Measurements from ENCODE around the gene CDH13.

CDH13 gene

DNA sequence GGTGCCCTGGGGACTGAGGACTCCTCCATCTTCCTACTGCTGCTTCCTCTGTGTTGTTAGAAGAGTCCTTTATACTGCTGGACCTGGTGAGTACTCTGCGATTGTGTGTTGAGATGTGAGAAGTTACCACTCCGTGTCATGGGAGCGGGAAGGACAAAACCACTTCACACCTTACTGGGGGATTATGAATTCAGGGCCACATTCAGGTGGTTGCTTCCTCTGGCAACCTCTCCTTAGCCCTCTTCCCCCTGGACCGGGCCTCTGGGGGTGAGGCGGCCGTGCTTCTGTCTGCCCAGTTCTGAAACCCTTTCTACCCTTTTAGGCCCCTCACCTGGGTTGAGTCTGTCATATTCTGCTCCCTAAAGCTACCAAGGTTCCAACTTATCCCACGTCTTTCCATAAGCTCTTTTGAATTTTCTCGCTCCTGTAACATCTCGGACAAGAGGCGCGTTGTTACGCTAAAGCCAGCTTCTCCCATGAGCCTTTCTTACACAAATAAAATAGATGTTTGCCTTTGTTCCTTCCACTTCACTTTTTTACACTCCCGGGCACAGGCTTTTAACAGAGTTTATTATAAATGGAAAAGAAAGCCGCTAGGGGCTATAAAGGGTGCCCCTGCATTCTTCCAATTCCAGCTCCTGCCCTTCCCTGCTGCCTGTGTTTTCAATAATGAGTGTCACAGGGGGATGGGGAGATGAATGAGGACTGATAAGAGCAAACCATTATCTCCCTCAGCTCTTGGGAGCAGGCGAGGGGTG is 20.7 kb upstream of the CDH13 start:
- Mint-ChIP-seq H3K27ac (no peak overlapping the region), H3K27me3 (no peaks in the 10 kb centered on the region), H3K36me3 (ENCODE audit: low read depth) (no peaks in the 10 kb centered on the region), H3K9me3 (no peaks in the 10 kb centered on the region), H3K4me3 (no peak overlapping the region), H3K4me1 (ENCODE audit: low read depth) (no peaks in the 10 kb centered on the region)
- intact Hi-C loops (cut with micrococcal nuclease) = no loop called here

DNA sequence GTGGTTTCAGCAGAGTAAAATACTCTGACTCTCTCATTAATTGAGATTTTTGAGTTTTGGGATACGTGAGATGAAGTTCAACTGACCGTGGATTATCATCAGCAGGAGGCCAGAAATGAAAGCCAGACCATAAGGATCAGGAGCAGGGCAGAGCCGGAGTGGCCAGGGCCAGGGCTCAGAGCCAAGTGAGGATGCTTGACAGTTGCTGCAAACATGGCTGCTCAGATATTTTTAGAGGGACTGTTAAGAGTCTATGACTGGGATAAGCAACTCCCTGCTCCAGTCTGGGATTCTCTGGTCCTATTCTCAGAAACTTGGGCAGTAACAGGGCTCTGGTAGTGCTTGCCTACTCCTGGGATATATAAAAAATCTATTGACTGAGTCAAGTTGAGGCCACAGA is 17.6 kb upstream of the CDH13 start:
- no peaks in the 10 kb centered on the region for H3K36me3 Mint-ChIP-seq (ENCODE audit: low read depth)
- no peaks in the 10 kb centered on the region for H3K4me1 Mint-ChIP-seq (ENCODE audit: low read depth)
- H3K27ac Mint-ChIP-seq = no peak overlapping the region
- no peaks in the 10 kb centered on the region for H3K27me3 Mint-ChIP-seq
- H3K4me3 Mint-ChIP-seq = no peak overlapping the region
- intact Hi-C loops (cut with micrococcal nuclease) = no loop called here
- H3K9me3 Mint-ChIP-seq = no peaks in the 10 kb centered on the region

DNA sequence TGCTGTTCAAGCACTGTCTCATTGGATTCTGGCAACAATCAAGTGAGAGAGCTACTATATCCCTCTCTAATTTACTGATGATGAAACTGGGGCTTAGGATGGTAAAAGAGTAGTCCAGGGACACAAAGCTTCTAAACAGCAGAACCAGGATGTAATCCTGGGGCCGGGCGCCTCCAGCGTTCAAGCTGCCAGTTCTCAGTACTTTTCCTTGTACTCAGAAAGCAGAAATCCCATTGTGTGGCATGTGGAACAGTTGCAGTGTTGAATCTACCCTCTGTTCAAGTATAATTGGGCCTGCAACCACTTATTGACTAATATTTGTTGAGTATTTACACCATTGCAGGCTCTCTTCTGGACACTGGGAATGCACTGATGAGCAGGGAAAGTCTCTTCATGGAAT is 14.5 kb upstream of the CDH13 start:
- intact Hi-C loops (cut with micrococcal nuclease) = no loop called here
- no peaks in the 10 kb centered on the region for H3K36me3 Mint-ChIP-seq (ENCODE audit: low read depth)
- no peaks in the 10 kb centered on the region for H3K27me3 Mint-ChIP-seq
- no peak overlapping the region for H3K27ac Mint-ChIP-seq
- no peaks in the 10 kb centered on the region for H3K4me1 Mint-ChIP-seq (ENCODE audit: low read depth)
- no peaks in the 10 kb centered on the region for H3K9me3 Mint-ChIP-seq
- no peak overlapping the region for H3K4me3 Mint-ChIP-seq

DNA sequence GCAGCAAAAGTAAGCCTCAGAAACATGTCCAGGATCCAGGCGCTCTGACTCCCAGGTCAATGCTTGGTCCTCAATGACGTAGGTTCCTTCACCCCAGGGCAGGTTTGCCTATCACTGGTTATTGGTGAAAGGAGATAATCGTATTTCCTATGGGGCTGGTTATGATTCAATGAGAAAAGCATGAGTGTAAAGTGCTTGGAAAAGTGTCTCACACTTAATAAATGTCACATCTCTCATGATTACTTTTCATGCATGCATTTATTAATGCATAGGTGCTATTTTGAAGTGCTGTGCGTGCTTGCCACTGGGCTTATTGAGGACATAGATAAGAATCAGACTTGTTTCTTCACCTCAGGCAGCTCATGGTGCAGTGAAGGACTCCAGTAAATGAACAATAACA is 10.4 kb upstream of the CDH13 start:
- intact Hi-C loops (cut with micrococcal nuclease) = no loop called here
- H3K27me3 Mint-ChIP-seq = no peaks in the 10 kb centered on the region
- no peaks in the 10 kb centered on the region for H3K4me1 Mint-ChIP-seq (ENCODE audit: low read depth)
- H3K4me3 Mint-ChIP-seq = no peak overlapping the region
- H3K36me3 Mint-ChIP-seq (ENCODE audit: low read depth) = no peaks in the 10 kb centered on the region
- H3K9me3 Mint-ChIP-seq = no peaks in the 10 kb centered on the region
- no peak overlapping the region for H3K27ac Mint-ChIP-seq

DNA sequence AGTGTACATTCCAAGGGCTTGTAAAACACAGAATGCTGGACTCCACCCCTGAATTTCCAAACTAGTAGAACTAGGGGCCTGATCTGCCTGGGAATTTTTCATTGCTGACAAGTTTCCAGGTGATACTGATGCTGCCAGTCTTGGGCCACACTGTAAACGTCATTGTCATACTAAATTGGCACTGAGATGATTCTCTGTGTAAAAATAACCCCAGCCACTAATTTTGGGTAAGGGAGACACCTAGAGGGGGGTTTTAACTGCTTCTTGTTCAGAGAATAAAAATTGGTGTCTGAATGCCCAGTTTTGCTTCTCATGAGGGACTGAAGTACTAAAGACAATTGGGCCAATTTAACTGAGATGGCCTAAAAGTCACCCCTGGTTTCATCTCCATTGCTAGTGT is 5.0 kb upstream of the CDH13 start:
- intact Hi-C loops (cut with micrococcal nuclease) = no loop called here
- H3K27me3 Mint-ChIP-seq = peaks cover 19% of the 10 kb centered on the region
- no peaks in the 10 kb centered on the region for H3K4me1 Mint-ChIP-seq (ENCODE audit: low read depth)
- no peak overlapping the region for H3K4me3 Mint-ChIP-seq
- H3K36me3 Mint-ChIP-seq (ENCODE audit: low read depth) = no peaks in the 10 kb centered on the region
- H3K9me3 Mint-ChIP-seq = no peaks in the 10 kb centered on the region
- H3K27ac Mint-ChIP-seq = no peak overlapping the region

DNA sequence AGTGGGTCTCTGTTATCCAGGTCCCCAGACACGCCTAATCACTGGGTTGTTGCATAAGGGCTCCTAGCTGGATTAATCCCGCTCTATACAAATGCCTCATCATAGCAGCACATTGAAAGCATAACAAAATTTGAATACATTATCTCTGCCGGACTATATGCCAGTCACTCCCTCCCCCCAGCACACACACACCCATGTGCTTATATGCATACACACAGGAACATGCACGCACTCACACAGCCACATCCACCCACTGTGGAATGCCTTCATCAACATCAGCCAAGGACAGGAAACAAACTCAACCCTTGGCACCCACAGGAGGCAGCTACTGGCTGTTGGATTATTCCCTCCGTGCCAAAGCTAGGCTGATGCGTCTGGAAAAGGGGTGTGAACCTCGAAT is 3.5 kb upstream of the CDH13 start:
- no peaks in the 10 kb centered on the region for H3K36me3 Mint-ChIP-seq (ENCODE audit: low read depth)
- no peaks in the 10 kb centered on the region for H3K4me1 Mint-ChIP-seq (ENCODE audit: low read depth)
- no peak overlapping the region for H3K4me3 Mint-ChIP-seq
- H3K27me3 Mint-ChIP-seq = peaks cover 32% of the 10 kb centered on the region
- H3K9me3 Mint-ChIP-seq = no peaks in the 10 kb centered on the region
- no peak overlapping the region for H3K27ac Mint-ChIP-seq
- intact Hi-C loops (cut with micrococcal nuclease) = no loop called here

DNA sequence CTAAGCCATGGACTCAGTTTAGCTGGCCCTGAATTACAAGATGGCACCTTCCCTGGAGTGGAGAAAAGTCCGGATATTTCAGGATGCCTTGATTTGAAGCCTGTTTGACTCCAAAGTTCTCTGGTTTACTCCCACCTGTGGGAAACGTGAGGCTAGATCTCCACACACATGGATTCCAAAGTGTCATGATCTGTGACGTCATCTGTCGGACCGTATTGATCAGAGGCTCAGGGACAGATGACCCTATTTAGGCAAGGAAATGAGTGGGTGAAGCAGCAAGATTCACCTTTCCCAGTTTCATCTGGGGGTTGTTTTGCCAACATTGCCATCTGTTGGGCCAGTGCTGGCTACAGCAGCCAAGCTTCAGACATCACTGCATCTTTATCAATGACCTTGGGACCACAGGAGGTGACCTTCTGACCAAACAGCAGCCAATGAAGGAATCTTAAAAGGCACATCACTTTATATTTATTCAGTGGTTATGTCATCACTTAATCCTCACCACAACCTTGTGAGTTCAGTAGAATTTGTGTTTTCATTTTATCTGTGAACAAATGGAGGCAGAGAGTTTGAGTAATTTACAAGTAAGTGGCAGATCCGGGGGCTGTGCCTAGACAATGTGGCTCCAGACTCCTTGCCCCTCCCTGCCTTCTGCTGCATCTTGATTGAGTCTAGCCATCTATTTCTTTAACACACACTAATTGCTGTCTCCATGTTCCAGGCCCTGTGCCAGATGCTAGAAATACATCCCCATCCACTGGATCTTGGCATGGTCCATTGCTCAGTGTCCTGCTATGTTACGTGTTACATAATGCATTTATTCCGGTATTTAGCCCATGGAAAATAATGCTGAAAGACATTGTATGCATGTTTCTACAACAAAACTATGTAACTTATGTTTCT is 1.5 kb upstream of the CDH13 start:
- Mint-ChIP-seq H3K27me3 (peaks cover 50% of the 10 kb centered on the region), H3K9me3 (no peaks in the 10 kb centered on the region), H3K4me1 (ENCODE audit: low read depth) (no peaks in the 10 kb centered on the region), H3K27ac (no peak overlapping the region), H3K36me3 (ENCODE audit: low read depth) (no peaks in the 10 kb centered on the region), H3K4me3 (no peak overlapping the region)
- intact Hi-C loops (cut with micrococcal nuclease) = no loop called here

DNA sequence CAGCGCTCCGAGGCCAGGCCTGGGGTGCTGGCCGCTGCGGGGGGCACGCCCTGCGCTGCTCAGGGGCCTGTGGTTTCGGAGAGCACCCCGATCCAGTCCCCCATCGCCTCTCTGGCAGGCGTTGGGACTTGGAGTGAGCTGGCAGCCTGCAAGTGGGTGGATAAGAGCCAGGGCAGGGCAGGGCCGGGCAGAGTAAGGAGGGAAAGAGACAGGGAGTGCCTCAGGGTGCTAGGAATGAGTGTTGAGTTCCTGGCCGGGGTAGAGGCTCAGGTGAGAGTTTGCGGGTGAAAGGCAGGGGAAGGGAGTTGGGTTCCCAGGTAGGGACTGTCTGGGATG is 1.3 kb downstream of the CDH13 start:
- Mint-ChIP-seq H3K36me3 (ENCODE audit: low read depth) (no peaks in the 10 kb centered on the region), H3K4me1 (ENCODE audit: low read depth) (no peaks in the 10 kb centered on the region), H3K27me3 (peaks cover 55% of the 10 kb centered on the region), H3K9me3 (no peaks in the 10 kb centered on the region), H3K4me3 (no peak overlapping the region), H3K27ac (no peak overlapping the region)
- intact Hi-C loops (cut with micrococcal nuclease) = no loop called here

DNA sequence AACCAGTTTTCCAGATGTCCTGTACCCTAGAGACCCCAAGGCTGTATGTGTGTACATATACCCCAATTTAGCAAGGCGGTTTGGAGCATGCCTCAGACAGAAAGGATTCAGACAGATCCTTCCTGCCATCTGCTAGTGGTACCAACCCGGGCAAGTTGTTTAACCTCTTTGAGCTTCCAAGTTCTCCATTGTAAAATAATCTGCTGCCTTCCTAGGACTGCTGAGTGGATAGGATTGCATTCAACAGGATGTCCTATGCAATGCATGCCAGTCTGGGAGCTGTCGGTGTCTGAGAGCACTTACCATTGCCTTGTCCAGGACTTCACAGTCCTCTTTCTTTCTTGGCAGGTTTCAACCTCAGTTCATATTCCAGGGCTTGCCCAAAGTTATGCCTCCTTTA is 1.9 kb downstream of the CDH13 start:
- no peaks in the 10 kb centered on the region for H3K9me3 Mint-ChIP-seq
- intact Hi-C loops (cut with micrococcal nuclease) = no loop called here
- H3K4me3 Mint-ChIP-seq = no peak overlapping the region
- H3K27me3 Mint-ChIP-seq = peaks cover 55% of the 10 kb centered on the region
- H3K4me1 Mint-ChIP-seq (ENCODE audit: low read depth) = no peaks in the 10 kb centered on the region
- H3K27ac Mint-ChIP-seq = no peak overlapping the region
- no peaks in the 10 kb centered on the region for H3K36me3 Mint-ChIP-seq (ENCODE audit: low read depth)

DNA sequence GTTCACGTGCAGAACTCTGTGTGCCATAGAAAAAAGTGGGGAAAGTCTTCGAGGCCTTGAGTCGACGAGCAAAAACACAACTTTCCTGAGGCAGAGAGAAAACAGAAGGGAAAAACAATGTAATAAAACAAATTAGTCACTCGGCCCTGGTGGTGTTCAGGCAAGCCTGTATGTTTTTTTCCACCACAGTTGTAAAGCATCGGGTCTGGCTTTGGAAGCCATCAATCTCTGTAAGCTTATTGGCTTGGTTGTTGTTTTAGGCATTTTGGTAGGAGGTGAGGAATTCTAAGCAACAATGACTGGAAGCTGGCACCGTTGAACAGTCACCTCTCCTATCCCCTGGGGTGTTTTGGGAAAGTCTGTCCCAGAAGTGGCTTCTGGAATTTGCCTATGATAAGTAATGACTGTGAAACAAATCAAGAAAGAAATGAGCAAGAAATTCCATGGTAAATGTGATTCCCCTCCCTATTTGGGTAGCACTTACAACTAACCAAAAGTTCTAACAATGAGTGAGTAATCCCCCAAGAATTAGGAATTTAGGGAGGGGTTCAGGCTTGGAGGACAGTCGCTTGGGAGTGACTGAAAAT is 2.8 kb downstream of the CDH13 start:
- Mint-ChIP-seq H3K27me3 (peaks cover 55% of the 10 kb centered on the region), H3K4me3 (no peak overlapping the region), H3K36me3 (ENCODE audit: low read depth) (no peaks in the 10 kb centered on the region), H3K4me1 (ENCODE audit: low read depth) (no peaks in the 10 kb centered on the region), H3K9me3 (no peaks in the 10 kb centered on the region), H3K27ac (no peak overlapping the region)
- intact Hi-C loops (cut with micrococcal nuclease) = no loop called here

DNA sequence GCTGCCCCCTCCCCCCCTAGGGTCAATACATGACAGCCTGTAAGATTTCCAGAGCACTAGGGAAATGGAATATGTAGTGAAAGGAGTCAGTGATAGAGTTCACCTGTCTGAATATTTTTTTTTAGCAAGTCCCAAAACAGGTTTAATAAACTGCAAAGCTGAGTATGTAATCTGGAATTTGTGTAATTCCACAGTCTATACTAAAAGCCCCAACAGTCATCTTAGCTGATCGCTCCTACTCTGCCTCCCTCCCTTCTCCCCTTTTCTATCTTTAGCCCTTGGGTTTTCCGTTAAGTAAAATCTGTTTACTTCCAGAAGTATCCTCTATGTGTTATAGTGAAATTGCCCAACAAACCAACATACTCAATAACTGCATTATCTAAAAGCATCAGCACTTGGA is 3.5 kb downstream of the CDH13 start:
- Mint-ChIP-seq H3K27ac (no peak overlapping the region), H3K4me1 (ENCODE audit: low read depth) (no peaks in the 10 kb centered on the region), H3K27me3 (peaks cover 51% of the 10 kb centered on the region), H3K4me3 (no peak overlapping the region), H3K9me3 (no peaks in the 10 kb centered on the region), H3K36me3 (ENCODE audit: low read depth) (no peaks in the 10 kb centered on the region)
- intact Hi-C loops (cut with micrococcal nuclease) = no loop called here

DNA sequence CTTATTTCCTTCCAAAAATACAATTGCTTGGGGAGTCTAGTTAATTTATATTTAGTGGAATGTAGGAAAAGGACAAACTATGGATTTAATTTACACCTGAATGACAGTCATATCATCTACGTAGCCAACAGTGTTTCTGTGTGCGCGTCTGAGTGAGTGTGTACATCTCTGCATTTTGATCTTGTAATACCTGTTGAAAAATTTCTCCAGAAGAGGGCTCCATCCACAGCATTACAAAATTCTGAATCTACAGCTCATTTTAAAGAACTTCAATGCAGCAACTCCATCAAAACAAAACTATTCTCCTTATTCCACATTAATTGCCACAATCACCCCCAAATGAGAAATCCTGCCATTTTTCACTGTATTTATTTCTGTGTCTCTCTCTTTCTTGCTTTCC is 3.9 kb downstream of the CDH13 start:
- no peak overlapping the region for H3K27ac Mint-ChIP-seq
- intact Hi-C loops (cut with micrococcal nuclease) = no loop called here
- no peaks in the 10 kb centered on the region for H3K4me1 Mint-ChIP-seq (ENCODE audit: low read depth)
- H3K4me3 Mint-ChIP-seq = no peak overlapping the region
- no peaks in the 10 kb centered on the region for H3K9me3 Mint-ChIP-seq
- no peaks in the 10 kb centered on the region for H3K36me3 Mint-ChIP-seq (ENCODE audit: low read depth)
- H3K27me3 Mint-ChIP-seq = peaks cover 46% of the 10 kb centered on the region

DNA sequence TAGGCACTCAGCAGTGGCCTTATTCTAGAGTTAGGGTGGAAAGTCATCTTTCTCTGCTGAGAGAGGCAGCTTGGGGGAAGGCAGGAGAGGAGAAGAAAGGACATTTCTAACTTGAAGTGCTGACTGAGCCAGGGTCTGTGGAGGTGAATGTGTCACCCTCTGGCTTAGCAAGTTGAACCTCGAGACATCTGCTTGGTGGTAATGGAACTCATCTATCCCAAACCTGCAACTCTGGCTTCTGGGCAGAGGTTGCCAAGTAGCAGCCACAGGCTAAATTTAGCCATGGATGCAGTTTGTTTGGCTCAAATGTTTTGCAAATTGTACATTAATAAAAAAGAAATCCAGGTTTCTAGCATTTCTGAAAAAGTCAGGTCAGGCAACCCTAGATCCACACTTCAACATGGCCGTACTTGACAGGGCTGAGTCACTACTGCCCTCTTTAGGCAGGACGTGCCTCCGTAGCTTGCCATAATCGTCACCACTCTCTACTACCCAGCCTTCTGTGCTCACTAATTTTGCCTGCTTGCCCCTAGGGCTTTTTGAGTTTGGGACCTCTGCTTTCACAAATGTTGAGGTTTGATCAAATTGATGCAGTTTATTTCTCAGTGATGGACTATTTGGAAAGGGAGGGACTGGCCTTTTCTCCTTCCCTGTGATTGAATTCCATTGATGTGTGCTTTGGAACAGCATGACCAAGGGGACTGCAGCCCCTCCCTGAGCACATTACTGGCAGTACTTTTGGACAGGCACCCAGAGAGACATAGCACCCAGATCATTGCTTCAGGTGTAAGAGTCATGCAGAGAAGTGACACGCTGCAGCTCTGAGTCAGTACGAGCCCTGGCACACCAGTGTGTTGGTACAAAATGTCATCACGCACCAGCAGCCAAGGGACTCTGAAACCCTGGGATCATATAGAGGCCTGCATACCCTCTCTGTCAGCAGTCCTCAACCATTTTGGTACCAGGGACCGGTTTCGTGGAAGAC is 5.2 kb downstream of the CDH13 start:
- Mint-ChIP-seq H3K4me3 (no peak overlapping the region), H3K27me3 (peaks cover 35% of the 10 kb centered on the region), H3K4me1 (ENCODE audit: low read depth) (no peaks in the 10 kb centered on the region), H3K36me3 (ENCODE audit: low read depth) (no peaks in the 10 kb centered on the region), H3K27ac (no peak overlapping the region), H3K9me3 (no peaks in the 10 kb centered on the region)
- intact Hi-C loops (cut with micrococcal nuclease) = no loop called here
